ENCODE measurements around the gene MBD2. TPM values are rescaled to one million over a fixed set of nuclear protein-coding genes. Genes with fewer than 3 reads are reported as not detected.

MBD2 gene
- total and polyA plus RNA-seq, 2 of the 8 experiments (the other 6 are each of a cell fraction or from before 2014, with no cell fraction given) = 36.2 to 52.7 TPM

GRCh38 chr18:54157646-54158385 lies 66.7 kb downstream of the MBD2 start:
- Histone ChIP-seq H3K79me2 (ENCODE audit: control insufficient read depth in 1 of 2, insufficient read depth in 2 of 2, low read length in 2 of 2) (no peaks in the 10 kb centered on the region), H4K5ac (ENCODE audit: insufficient read length, low read depth, low read length) (no peak overlapping the region), H2BK120ac (replicated peaks; ENCODE audit: low read depth, low read length) (no peak overlapping the region), H2BK15ac (ENCODE audit: low read length) (no peak overlapping the region), H3K56ac (replicated peaks; ENCODE audit: insufficient read length, low read depth, low read length) (no peak overlapping the region), H2AK5ac (ENCODE audit: low read depth, low read length) (no peak overlapping the region), H3K27me3 (replicated peaks in 1 of 4; ENCODE audit: control insufficient read depth in 3 of 4, extremely low read depth in 1 of 4, insufficient read depth in 3 of 4, low read length in 3 of 4) (no peaks in the 10 kb centered on the region), H3K4me2 (ENCODE audit: insufficient read depth in 1 of 2, low read depth in 2 of 2, low read length in 2 of 2) (no peak overlapping the region), H2BK20ac (ENCODE audit: low read length) (no peak overlapping the region), H3K9ac (replicated peaks in 1 of 4; ENCODE audit: extremely low read depth in 1 of 4, low read depth in 3 of 4, low read length in 3 of 4) (no peak overlapping the region), H3K9me3 (ENCODE audit: insufficient read depth in 2 of 2, low read depth in 1 of 2, low read length in 1 of 2) (no peaks in the 10 kb centered on the region), H3K23ac (ENCODE audit: insufficient read length) (no peak overlapping the region), H3K18ac (ENCODE audit: extremely low read depth, low read length) (no peak overlapping the region), H3K79me1 (ENCODE audit: low read depth, low read length) (no peaks in the 10 kb centered on the region), H3K4me1 (replicated peaks in 1 of 4; ENCODE audit: control insufficient read depth in 3 of 4, insufficient read depth in 4 of 4, low read length in 3 of 4) (no peaks in the 10 kb centered on the region), H2BK12ac (ENCODE audit: low read depth, low read length) (no peak overlapping the region), H3K14ac (ENCODE audit: insufficient read length) (no peak overlapping the region), H4K91ac (replicated peaks; ENCODE audit: insufficient read length, low read length) (no peak overlapping the region), H3K36me3 (ENCODE audit: control insufficient read depth in 2 of 4, insufficient read depth in 4 of 4, low read length in 3 of 4) (no peaks in the 10 kb centered on the region), H3K23me2 (ENCODE audit: low read depth, low read length) (no peaks in the 10 kb centered on the region), H4K20me1 (replicated peaks in 1 of 2; ENCODE audit: control insufficient read depth in 1 of 2, insufficient read depth in 2 of 2, low read length in 2 of 2) (no peaks in the 10 kb centered on the region), H3K4me3 (ENCODE audit: extremely low read depth in 1 of 4, insufficient read depth in 2 of 4, low read depth in 3 of 4, low read length in 4 of 4) (no peak overlapping the region), H3K4ac (replicated peaks; ENCODE audit: insufficient read length, low read depth, low read length) (no peak overlapping the region), H4K8ac (ENCODE audit: extremely low read depth, insufficient read depth, low read length) (no peak overlapping the region), H2AFZ (ENCODE audit: low read length) (no peak overlapping the region), H2BK5ac (ENCODE audit: low read depth, low read length) (no peak overlapping the region), H3K27ac (ENCODE audit: low read depth, low read length) (no peak overlapping the region)
- WGBS, 2 experiments (ENCODE audit: extremely low coverage in 1 of 2, insufficient coverage in 1 of 2, insufficient read length in 1 of 2, insufficient replicate concordance in 2 of 2, low coverage in 1 of 2, low lambda C conversion rate in 2 of 2, missing lambda C conversion rate in 1 of 2) = 91% methylated on average over 7 of the region's 7 CpGs; no CpG with 5 or more reads in 1 of the 2 experiments
- TF ChIP-seq KDM5A (IDR thresholded peaks at IDR 0.05; ENCODE audit: low read length) = no peak
- TF ChIP-seq NRF1 (IDR thresholded peaks at IDR 0.05; ENCODE audit: low read depth, low read length) = no peak
- no peak for TF ChIP-seq HDAC6 (IDR thresholded peaks at IDR 0.05; ENCODE audit: low read depth, low read length)
- TF ChIP-seq YY1 (IDR thresholded peaks at IDR 0.05; ENCODE audit: low read depth, low read length) = no peak
- no peak for TF ChIP-seq CTBP2 (IDR thresholded peaks at IDR 0.05; ENCODE audit: borderline replicate concordance, insufficient read depth, insufficient read length, low read length)
- no peak for TF ChIP-seq CHD2 (IDR thresholded peaks at IDR 0.05; ENCODE audit: low read length)
- no peak for TF ChIP-seq SAP30 (IDR thresholded peaks at IDR 0.05; ENCODE audit: insufficient read depth, insufficient replicate concordance, low read length)
- TF ChIP-seq, protein P1, sequence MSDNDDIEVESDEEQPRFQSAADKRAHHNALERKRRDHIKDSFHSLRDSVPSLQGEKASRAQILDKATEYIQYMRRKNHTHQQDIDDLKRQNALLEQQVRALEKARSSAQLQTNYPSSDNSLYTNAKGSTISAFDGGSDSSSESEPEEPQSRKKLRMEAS (IDR thresholded peaks at IDR 0.05) = no peak
- TF ChIP-seq POLR2AphosphoS5 (IDR thresholded peaks at IDR 0.05; ENCODE audit: low read depth, low read length) = no peak
- no peak for TF ChIP-seq SIRT6 (IDR thresholded peaks at IDR 0.05; ENCODE audit: low read length)
- TF ChIP-seq RAD21 (IDR thresholded peaks at IDR 0.05 in 1 of 2, conservative IDR thresholded peaks at IDR 0.05 in 1 of 2; ENCODE audit: low read depth in 2 of 2, low read length in 2 of 2) = no peak
- TF ChIP-seq, protein P2, sequence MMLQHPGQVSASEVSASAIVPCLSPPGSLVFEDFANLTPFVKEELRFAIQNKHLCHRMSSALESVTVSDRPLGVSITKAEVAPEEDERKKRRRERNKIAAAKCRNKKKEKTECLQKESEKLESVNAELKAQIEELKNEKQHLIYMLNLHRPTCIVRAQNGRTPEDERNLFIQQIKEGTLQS (IDR thresholded peaks at IDR 0.05; ENCODE audit: insufficient read depth, low read depth, low read length) = no peak
- no peak for TF ChIP-seq TCF12 (IDR thresholded peaks at IDR 0.05; ENCODE audit: low read depth, low read length)
- ChIA-PET CTCF (ENCODE audit: partially characterized antibody) (no interaction called here), POLR2A (ENCODE audit: partially characterized antibody) (no interaction called here)
- no peak for DNase-seq (ENCODE audit: low read depth in 1 of 2, low spot score in 2 of 2)
- no peak for FAIRE-seq

Measured in H1 (cell line).